Gastroesophageal sphincter (tissue), 4 donors: Measurements from ENCODE around the gene ARHGAP23. TPM values are rescaled to one million over a fixed set of nuclear protein-coding genes. Genes with fewer than 3 reads are reported as not detected.

Source experiments
- ATAC-seq: fragments of 150-250 bp; one replicate; pipeline ENCODE4 v1.9.1; 2016; ENCODE audit warnings: mild to moderate bottlenecking, moderate library complexity
- H3K27ac ChIP-seq, 4 donors: fragments of 200-600 bp; sonication (generic) in 3 of 4; 1 replicate in 3 of 4; 2 replicates in 1 of 4; pipeline ENCODE4 v1.5.1; 2016 to 2019
- H3K27me3 ChIP-seq: fragments of 200-600 bp; sonication (generic); one replicate; pipeline ENCODE4 v1.5.1; 2019
- H3K36me3 ChIP-seq, 2 donors: fragments of 200-600 bp; sonication (generic); one replicate each; pipeline ENCODE4 v1.5.1; 2019; ENCODE audit warnings: control low read depth in 1 of 2
- H3K4me1 ChIP-seq, 3 donors: fragments of 200-600 bp; sonication (generic); 1 replicate in 2 of 3; 2 replicates in 1 of 3; pipeline ENCODE4 v1.5.1; 2016 to 2019; ENCODE audit warnings: control low read depth in 2 of 3
- H3K4me3 ChIP-seq, 2 donors: fragments of 200-600 bp; sonication (generic); one replicate each; pipeline ENCODE4 v1.5.1; 2019; ENCODE audit warnings: mild to moderate bottlenecking in 1 of 2, moderate library complexity in 1 of 2
- H3K9me3 ChIP-seq, 3 donors: fragments of 200-600 bp; sonication (generic); one replicate each; pipeline ENCODE4 v1.5.1; 2017 to 2019; ENCODE audit warnings: control low read depth in 2 of 3
- CTCF ChIP-seq, 4 experiments: fragments of 200-600 bp in 2 of 4; fragments of 450-650 bp in 2 of 4; sonication (generic) in 1 of 4; IDR thresholded peaks; one replicate each; pipeline ENCODE4 v1.5.1; 2017 to 2019; ENCODE audit warnings: antibody characterized with exemption in 4 of 4, mild to moderate bottlenecking in 2 of 4, moderate library complexity in 2 of 4
- EP300 ChIP-seq: sonication (generic); formaldehyde crosslinking; IDR thresholded peaks from one replicate; pipeline ENCODE4 v1.6.1; 2017; ENCODE audit warnings: antibody characterized with exemption, mild to moderate bottlenecking
- POLR2A ChIP-seq, 2 donors: fragments of 450-650 bp; IDR thresholded peaks; one replicate each; pipeline ENCODE4 v1.6.1; 2017; ENCODE audit warnings: antibody characterized with exemption in 2 of 2, mild to moderate bottlenecking in 2 of 2, moderate library complexity in 1 of 2
- POLR2AphosphoS5 ChIP-seq: sonication (generic); formaldehyde crosslinking; IDR thresholded peaks from one replicate; pipeline ENCODE4 v1.6.1; 2017; ENCODE audit warnings: antibody characterized with exemption
- WGBS, 2 donors: methylation state at CpG; one replicate each; pipeline ENCODE4 v1.1.5; 2018; ENCODE audit warnings: low coverage in 1 of 2; 5-methylcytosine and 5-hydroxymethylcytosine counted together
- total RNA-seq, 4 donors: library from RNA; depleted of rRNA; stranded (reverse); fragments of >200 nt; gene quantifications; one replicate each; pipeline ENCODE4 v1.1.0, GENCODE V29; 2016

The ARHGAP23 gene
- total RNA-seq, 4 donors from 2014 or later, result 45.3 to 132 (median 82.8) TPM

- Histone ChIP-seq H3K4me1 (no peaks in the 10 kb centered on the region), H3K27me3 (peaks cover 88% of the 10 kb centered on the region), H3K4me3 (no peak overlapping the region), H3K9me3 (no peaks in the 10 kb centered on the region), H3K36me3 (no peaks in the 10 kb centered on the region), H3K27ac (no peak overlapping the region)
- 50% methylated on average over 7 of the region's 9 CpGs; no CpG with 5 or more reads in 1 of the 2 donors for WGBS, 2 donors
- TF ChIP-seq CTCF (IDR thresholded peaks at IDR 0.05), result no peak
- no peak for TF ChIP-seq EP300
- TF ChIP-seq POLR2AphosphoS5, result no peak
- no peak for TF ChIP-seq POLR2A (IDR thresholded peaks at IDR 0.05)
- no peak for ATAC-seq
These were observed 105.0 kb downstream of the ARHGAP23 start for GRCh38 chr17:38533241-38533640.

GRCh38 chr17:38533866-38534497, 105.7 kb downstream of the ARHGAP23 start:
- ATAC-seq, result no peak
- no peak for TF ChIP-seq EP300
- TF ChIP-seq CTCF (IDR thresholded peaks at IDR 0.05), result no peak
- TF ChIP-seq POLR2A (IDR thresholded peaks at IDR 0.05), result no peak
- no peak for TF ChIP-seq POLR2AphosphoS5
- 31 to 57% methylated on average over 4 to 7 of the region's 13 CpGs for WGBS, 2 donors
- no peaks in the 10 kb centered on the region for H3K36me3 ChIP-seq
- H3K27me3 ChIP-seq, result peaks cover 87% of the 10 kb centered on the region
- no peaks in the 10 kb centered on the region for H3K4me1 ChIP-seq
- H3K4me3 ChIP-seq, result no peak overlapping the region
- no peak overlapping the region for H3K27ac ChIP-seq
- H3K9me3 ChIP-seq, result no peaks in the 10 kb centered on the region

- no peak for ATAC-seq
- Histone ChIP-seq H3K4me1 (no peaks in the 10 kb centered on the region), H3K36me3 (no peaks in the 10 kb centered on the region), H3K4me3 (no peak overlapping the region), H3K9me3 (no peaks in the 10 kb centered on the region), H3K27me3 (peaks cover 87% of the 10 kb centered on the region), H3K27ac (no peak overlapping the region)
- no peak for TF ChIP-seq POLR2A (IDR thresholded peaks at IDR 0.05)
- no peak for TF ChIP-seq CTCF (IDR thresholded peaks at IDR 0.05)
- TF ChIP-seq POLR2AphosphoS5, result no peak
- TF ChIP-seq EP300, result no peak
- WGBS, 2 donors, result 65% methylated on average over 5 of the region's 7 CpGs; no CpG with 5 or more reads in 1 of the 2 donors
These were observed 106.2 kb downstream of the ARHGAP23 start for GRCh38 chr17:38534498-38534885.

GRCh38 chr17:38535886-38536285, 107.6 kb downstream of the ARHGAP23 start:
- Histone ChIP-seq H3K4me1 (no peaks in the 10 kb centered on the region), H3K4me3 (no peak overlapping the region), H3K27ac (no peak overlapping the region), H3K9me3 (no peaks in the 10 kb centered on the region), H3K36me3 (no peaks in the 10 kb centered on the region), H3K27me3 (peaks cover 74% of the 10 kb centered on the region)
- 56% methylated on average over 8 of the region's 8 CpGs; no CpG with 5 or more reads in 1 of the 2 donors for WGBS, 2 donors
- TF ChIP-seq EP300 (no peak), CTCF (IDR thresholded peaks at IDR 0.05) (no peak)
- no peak for ATAC-seq

- Histone ChIP-seq H3K4me3 (no peak overlapping the region), H3K36me3 (no peaks in the 10 kb centered on the region), H3K27ac (no peak overlapping the region), H3K4me1 (no peaks in the 10 kb centered on the region), H3K27me3 (peaks cover 76% of the 10 kb centered on the region), H3K9me3 (no peaks in the 10 kb centered on the region)
- no peak for ATAC-seq
- no peak for TF ChIP-seq POLR2AphosphoS5
- no peak for TF ChIP-seq CTCF (IDR thresholded peaks at IDR 0.05)
- no peak for TF ChIP-seq POLR2A (IDR thresholded peaks at IDR 0.05)
- TF ChIP-seq EP300, result no peak
- WGBS, 2 donors, result 100% methylated on average over 2 of the region's 4 CpGs; no CpG with 5 or more reads in 1 of the 2 donors
These were observed 108.4 kb downstream of the ARHGAP23 start for GRCh38 chr17:38536661-38537060.
